ENCODE measurements around the gene USP28.
"Not testable (repeated sequence)": the region's sequence is repeated elsewhere in the genome, so short reads cannot be mapped to it uniquely, and the experiment has no call there.

The USP28 gene

GRCh38 chr11:113875234-113876073 lies at the start of gene USP28:
Gene USP28, minus strand, starts transcription at chr11:113875572. Its CDS starts 71 bp downstream, at chr11:113875501.
- peak; percentile 98 for DNase-seq

- no peak for DNase-seq
Observed at GRCh38 chr11:113923572-113923971, 48.2 kb upstream of the USP28 start.

DNA sequence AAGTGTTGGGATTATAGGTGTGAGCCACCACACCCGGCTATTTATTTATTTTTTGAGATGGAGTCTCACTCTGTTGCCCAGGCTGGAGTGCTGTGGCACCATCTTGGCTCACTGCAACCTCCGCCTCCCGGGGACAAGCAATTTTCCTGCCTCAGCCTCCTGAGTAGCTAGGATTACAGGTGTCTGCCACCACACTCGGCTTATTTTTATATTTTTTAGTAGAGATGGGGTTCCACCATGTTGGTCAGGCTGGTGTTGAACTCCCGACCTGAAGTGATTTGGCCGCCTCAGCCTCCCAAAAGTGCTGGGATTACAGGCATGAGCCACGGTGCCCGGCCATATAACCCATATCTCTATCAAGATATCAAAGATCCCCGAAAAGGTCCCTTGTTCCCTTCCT lies 36.1 kb upstream of the USP28 start:
- not testable (repeated sequence) for DNase-seq

DNA sequence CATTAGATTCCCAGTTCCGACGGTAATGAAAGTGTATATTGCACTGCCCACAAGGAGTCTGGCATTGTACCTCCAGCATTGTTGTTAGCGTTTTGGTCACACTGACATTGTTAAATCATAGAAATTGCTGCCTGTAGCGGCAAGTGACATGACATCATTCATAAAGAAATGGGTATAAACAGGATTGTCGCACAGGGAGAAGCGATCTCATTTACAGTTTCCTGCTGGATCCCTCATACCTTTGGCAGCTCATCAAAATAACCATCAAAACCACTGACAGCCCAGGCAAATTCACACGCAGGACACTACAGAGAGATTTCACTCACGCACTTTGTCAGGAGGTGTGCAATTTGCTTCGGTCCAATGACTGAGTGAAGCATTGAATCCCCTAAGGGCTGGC lies 32.7 kb upstream of the USP28 start:
- no peak for DNase-seq

DNA sequence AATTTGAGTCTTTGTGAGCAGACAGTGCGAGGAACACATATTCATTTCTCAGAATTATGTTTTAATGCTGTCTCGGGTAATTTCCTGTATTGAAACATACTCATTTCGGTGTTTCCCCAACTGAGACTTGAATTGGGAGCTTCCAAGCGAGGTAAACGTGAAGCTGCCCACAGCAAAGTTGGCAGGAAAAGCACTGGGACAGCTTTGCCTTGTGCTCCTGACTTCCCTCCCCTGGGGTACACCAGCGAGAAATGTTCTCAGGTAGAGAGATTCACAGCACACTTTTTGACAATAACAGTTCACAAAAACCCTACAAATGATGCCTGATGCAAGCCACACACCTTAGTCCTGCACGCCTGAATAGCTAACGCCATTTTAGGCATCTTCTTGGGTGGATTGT lies 32.3 kb upstream of the USP28 start:
- DNase-seq: no peak

GRCh38 chr11:113907152-113907551 lies 31.8 kb upstream of the USP28 start:
- no peak for DNase-seq

- DNase-seq: no peak
Observed at GRCh38 chr11:113906516-113906915, 31.1 kb upstream of the USP28 start.

- DNase-seq: peak; percentile 65
Observed at GRCh38 chr11:113906038-113906437, 30.7 kb upstream of the USP28 start.

DNA sequence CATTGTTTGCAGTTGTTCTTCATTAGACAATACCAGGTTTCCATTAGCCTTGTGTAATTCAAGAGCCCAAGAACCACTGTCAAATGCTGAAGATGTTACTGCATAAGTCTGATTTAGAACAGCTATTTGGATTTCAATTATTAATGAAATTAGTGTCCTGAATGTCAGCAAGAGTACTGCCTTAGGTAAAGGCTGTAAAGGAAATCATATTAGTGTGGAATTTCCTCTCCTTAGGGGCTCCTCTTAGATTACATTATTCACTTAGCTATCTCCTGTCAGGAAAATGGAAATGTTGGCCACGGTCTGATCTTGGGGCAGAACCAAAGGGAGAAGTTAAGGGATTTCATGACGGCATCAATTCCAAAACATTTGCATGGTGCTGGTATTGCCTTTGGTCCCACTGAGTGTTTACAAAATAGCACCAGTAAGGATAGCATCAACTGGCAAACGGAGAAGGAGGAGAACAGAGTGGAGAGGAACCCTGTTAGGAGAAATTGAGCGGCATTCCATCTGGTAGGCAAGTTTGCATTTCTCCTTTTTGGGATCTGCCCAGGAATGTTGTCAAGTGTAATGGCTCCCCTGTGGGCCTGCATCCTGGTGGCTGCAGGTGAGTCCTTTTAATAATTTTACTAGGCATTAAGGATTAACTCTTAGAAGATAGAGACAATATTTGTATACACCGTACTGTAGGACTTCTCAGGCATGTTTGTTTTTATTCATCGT lies 29.2 kb upstream of the USP28 start, which contains the start of gene HTR3B:
Gene HTR3B, plus strand, starts transcription at position 418 of the 723 bp plus-strand sequence. Its CDS starts 138 bp downstream, at position 556.
- DNase-seq: no peak

DNA sequence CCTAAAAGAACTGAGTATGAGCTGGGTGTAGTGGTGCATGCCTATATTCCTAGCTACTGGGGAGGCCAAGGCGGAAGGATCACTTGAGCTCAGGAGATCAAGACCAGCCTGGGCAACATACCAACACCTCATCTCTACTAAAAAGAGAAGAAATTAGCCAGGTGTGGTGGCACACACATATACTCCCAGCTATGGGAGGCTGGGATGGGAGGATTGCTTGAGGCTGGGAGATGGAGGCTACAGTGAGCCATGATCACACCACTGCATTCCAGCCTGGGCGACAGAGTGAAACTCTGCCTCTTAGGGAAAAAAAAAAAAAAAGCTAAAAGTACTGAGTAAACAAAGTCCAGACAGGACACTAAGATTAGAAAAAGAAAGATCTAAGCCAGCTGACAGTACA lies 25.8 kb upstream of the USP28 start:
- peak; percentile 8 for DNase-seq

GRCh38 chr11:113896156-113896879 lies 20.9 kb upstream of the USP28 start:
- DNase-seq: peak; percentile 62

DNA sequence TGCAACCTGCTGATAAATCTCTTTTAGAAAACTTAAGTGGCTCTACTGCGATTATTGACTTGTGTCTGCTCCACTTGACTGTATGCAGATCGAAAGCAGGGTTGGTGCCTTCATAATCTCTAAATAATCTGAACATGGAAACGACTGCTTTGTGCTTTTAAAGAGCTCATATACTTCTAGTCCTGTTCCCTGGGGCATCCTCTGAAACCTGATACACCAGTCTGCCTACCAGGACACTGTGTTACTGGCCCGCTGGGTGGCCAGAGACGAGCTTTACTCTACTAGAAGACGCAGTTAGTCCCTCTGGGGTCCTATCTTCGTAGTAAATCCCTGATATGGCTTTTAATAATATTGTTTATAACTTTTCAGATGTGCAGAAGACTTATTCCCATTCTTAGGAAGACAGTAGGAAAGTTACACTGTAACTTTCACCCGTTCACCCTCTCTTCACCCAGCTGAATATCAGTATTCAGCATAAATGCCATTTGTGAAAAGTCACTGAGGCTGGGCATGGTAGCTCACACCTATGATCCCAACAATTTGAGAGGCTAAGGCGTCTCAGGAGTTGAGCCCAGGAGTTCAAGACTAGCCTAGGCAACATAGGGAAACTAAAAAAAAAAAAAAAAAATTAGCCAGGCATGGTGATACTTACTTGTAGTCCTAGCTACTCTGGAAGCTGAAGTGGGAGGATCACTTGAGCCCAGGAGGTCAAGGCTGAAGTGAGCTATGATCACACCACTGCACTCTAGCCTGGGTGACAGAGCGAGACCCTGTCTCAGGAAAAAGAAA lies 20.2 kb upstream of the USP28 start:
- peak; percentile 88 for DNase-seq

DNA sequence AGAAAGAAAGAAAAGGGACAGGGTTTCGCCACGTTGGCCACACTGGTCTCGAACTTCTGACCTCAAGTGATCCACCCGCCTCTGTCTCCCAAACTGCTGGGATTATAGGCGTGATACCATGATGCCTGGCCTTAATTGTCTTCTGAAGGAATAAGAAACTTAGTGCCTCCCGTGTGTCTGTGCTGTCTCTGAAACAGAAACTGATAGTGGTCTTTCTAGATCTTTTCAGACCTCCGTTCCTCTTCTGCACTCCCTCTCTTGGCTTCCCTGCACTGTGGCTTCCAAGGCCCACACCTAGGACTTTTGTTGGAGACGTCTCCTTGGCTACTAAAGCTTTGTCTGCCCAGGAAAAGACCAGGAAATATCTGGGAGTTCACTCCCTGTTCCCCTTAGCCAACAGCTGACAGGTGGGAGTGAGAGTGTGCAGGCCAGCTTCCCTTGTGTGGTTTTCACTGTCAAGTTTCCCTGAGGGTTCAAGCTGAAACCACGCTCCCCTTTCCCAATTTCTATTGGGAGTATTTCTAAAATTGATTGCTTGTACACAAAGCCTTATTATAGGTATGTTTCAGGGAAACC lies 19.1 kb upstream of the USP28 start:
- DNase-seq: peak; percentile 77

DNA sequence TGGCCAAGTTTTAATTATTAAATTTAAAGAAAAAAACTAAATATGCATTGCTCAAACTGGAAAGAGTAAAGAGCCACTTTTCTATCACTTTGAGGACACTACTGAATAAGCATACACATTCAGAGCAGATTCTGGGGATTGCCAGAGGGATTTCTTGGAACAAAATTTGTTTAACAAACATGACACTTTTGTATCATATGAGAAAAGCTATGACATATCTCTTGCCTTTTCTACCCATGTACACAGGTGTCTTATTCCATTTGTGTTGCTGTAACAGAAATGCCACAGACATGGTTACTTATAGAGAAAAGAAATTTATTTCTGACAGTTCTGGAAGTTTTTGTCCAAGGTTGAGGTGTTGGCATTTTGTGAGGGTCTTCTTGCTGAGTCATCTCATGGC lies 13.5 kb upstream of the USP28 start:
- no peak for DNase-seq

DNA sequence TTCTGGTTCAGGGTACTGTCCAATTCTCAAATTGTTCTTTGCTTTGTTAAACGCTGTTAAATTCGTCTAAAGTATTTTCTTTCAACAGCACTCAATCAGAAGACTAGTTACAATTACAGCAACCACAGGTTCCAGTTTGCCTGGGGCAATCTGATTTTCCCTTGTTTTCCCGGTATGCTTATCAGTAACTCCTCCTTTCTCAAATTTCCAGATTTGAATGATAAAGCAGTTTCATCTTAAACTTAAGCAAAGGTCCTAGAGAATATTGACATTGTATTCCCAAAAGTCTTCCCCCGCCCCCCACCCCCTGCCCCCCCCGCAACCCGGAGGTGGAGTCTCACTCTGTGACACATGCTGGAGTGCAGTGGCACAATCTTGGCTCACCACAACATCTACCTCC lies 10.5 kb upstream of the USP28 start:
- DNase-seq: peak; percentile 78

DNA sequence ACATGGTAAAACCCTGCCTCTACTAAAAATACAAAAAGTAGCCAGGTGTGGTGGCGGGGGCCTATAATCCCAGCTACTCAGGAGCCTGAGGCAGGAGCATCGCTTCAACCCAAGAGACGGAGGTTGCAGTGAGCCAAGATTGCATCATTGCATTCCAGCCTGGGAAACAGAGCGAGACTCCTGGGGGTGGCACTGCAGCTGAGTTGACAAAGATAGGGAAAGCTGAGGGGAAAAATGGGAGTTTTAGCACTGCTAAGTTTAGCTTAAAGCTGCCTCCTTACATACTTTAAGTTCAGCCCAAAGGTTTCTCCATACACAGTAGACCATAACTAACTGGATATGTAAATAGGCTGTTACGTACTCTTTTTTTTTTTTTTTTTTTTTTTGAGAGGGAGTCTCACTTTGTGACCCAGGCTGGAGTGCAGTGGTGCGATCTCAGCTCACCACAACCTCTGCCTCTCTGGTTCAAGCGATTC lies 9.0 kb upstream of the USP28 start:
- peak; percentile 93 for DNase-seq

DNA sequence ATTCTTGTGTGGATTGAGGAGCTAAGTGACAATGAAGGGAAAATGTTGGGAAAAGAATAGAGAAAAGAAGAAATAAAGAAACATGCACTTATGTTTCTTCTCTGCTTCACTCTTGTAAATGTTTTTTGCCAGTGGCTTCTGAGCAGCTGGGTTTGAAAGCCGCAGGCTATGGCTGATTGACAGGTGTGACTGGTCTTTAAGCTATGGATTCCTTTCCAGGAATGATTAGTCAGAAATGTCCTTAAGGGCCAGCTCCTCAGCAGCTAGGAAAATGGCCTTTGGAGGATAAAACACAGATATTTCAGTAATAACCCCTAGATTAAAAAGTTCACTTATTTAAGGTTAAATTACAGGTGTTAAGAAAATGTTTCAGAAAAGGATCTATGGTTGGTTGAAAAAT lies 6.5 kb upstream of the USP28 start:
- DNase-seq: peak; percentile 85

DNA sequence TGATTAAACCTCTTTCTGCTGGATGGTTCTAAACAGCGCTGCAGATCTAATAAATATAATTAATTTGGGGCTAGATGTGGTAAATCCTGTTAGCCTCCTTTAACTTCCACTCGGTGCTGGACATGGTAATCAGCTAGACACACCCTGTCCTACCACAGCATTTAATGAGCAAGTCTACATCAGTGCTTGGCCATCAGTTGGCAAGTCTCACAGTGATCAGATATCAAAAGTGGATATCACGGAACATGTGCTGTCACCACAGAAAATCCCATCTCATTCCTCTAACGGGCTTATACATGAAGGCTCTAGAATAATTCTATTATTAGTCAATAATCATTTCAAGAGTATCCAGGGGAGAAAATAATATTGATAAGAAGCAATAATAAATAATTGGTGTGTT lies 5.6 kb upstream of the USP28 start:
- DNase-seq: peak; percentile 4

DNA sequence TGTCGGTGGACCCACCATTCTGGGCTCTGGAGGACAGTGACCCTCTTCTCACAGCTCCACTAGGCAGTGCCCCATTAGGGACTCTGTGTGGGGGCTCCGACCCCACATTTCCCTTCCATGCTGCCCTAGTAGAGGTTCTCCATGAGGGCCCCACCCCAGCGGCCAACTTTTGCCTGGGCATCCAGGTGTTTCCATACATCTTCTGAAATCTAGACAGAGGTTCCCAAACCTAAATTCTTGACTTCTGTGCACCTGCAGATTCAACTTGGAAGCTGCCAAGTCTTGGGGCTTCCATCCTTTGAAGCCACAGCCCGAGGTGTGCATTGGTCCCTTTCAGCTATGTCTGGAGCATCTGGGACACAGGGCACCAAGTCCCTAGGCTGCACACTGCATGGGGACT lies 4.1 kb upstream of the USP28 start:
- peak; percentile 24 for DNase-seq

GRCh38 chr11:113877670-113878055 lies 2.3 kb upstream of the USP28 start:
- no peak for DNase-seq

DNA sequence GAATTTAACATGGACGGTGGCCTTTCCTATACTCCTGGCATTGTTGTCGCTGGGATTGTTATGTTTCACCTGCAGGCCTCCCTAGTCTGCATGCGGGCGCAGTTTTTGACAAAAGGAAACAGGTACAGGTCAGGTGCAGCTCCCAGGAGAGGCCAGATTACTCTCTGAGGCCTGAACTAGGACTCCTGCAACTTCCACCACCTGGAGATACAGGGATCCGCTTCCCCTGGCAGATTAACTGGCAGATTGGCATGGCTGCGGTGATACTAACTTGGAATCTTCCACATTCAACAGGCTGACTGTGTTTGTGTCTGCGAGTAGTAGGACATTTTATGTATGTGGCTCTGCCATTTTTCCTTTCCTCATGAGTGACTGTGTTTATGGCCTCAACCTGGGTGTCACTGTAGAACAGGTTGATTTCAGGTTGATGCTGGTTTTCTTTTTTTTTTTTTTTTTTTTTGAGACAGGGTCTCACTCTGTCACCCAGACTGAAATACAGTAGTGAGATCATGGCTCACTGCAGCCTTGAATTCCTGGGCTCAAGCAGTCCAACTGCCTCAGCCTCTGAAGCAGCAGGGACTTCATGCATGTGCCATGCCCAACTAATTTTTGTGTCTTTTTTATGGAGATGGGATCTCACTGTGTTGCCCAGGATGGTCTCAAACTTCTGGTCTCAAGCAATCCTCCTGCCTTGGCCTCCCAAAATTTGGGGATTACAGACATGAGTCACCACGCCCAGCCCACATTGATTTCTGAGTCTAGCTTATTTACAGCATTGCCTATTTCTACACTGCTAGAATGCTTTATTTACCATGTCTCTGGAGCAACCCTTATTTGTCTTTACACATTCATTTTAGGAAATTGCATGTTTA lies 1.7 kb upstream of the USP28 start:
- no peak for DNase-seq

Measured in islet precursor cell (in vitro differentiated cells).